ENCODE results near the gene FGF8. TPM values are rescaled to one million over a fixed set of nuclear protein-coding genes. Genes with fewer than 3 reads are reported as not detected.

Gene FGF8
- total RNA-seq, 2 donors from 2014 or later = 13.3 to 46.5 TPM

GRCh38 chr10:101768791-101769170, 7.1 kb downstream of the FGF8 start:
- Histone ChIP-seq H3K27ac (ENCODE audit: low read depth, low read length) (no peak overlapping the region), H3K36me3 (ENCODE audit: control insufficient read depth, insufficient read depth, low read length) (peaks cover 50% of the 10 kb centered on the region), H3K4me3 (ENCODE audit: low read length) (no peak overlapping the region), H3K9me3 (ENCODE audit: control insufficient read depth, low read length) (no peaks in the 10 kb centered on the region), H3K4me1 (ENCODE audit: control insufficient read depth, insufficient read depth, low read length) (peaks cover 33% of the 10 kb centered on the region), H3K27me3 (ENCODE audit: control insufficient read depth, insufficient read depth, low read length, poor library complexity, severe bottlenecking) (peaks cover 4% of the 10 kb centered on the region), H3K9ac (ENCODE audit: extremely low read depth, low read length, poor library complexity, severe bottlenecking) (no peak overlapping the region)
- DNase-seq = no peak
- TF ChIP-seq CTCF (conservative IDR thresholded peaks at IDR 0.05) = no peak
- 94 to 100% methylated on average over 7 to 8 of the region's 8 CpGs for WGBS, 2 experiments (ENCODE audit: insufficient coverage in 1 of 2, insufficient read length in 1 of 2)
- Mint-ChIP-seq H3K4me1 (peaks cover 32% of the 10 kb centered on the region), H3K27ac (peak overlapping the region; percentile 67), H3K36me3 (ENCODE audit: low read depth) (peaks cover 16% of the 10 kb centered on the region), H3K27me3 (ENCODE audit: insufficient read depth) (peaks cover 6% of the 10 kb centered on the region), H3K9me3 (no peaks in the 10 kb centered on the region), H3K4me3 (no peak overlapping the region)

GRCh38 chr10:101767966-101768790, 7.7 kb downstream of the FGF8 start:
- Histone ChIP-seq H3K27ac (ENCODE audit: low read depth, low read length) (no peak overlapping the region), H3K4me3 (ENCODE audit: low read length) (no peak overlapping the region), H3K9ac (ENCODE audit: extremely low read depth, low read length, poor library complexity, severe bottlenecking) (no peak overlapping the region), H3K4me1 (ENCODE audit: control insufficient read depth, insufficient read depth, low read length) (peaks cover 27% of the 10 kb centered on the region), H3K36me3 (ENCODE audit: control insufficient read depth, insufficient read depth, low read length) (peaks cover 48% of the 10 kb centered on the region), H3K9me3 (ENCODE audit: control insufficient read depth, low read length) (no peaks in the 10 kb centered on the region), H3K27me3 (ENCODE audit: control insufficient read depth, insufficient read depth, low read length, poor library complexity, severe bottlenecking) (no peaks in the 10 kb centered on the region)
- no peak for TF ChIP-seq CTCF (conservative IDR thresholded peaks at IDR 0.05)
- Mint-ChIP-seq H3K27me3 (ENCODE audit: insufficient read depth) (peaks cover 3% of the 10 kb centered on the region), H3K4me1 (peaks cover 26% of the 10 kb centered on the region), H3K36me3 (ENCODE audit: low read depth) (peaks cover 16% of the 10 kb centered on the region), H3K9me3 (no peaks in the 10 kb centered on the region), H3K27ac (no peak overlapping the region), H3K4me3 (no peak overlapping the region)
- WGBS, 2 experiments (ENCODE audit: insufficient coverage in 1 of 2, insufficient read length in 1 of 2) = 74 to 82% methylated on average over 9 to 14 of the region's 14 CpGs
- DNase-seq = peak; percentile 50

- Mint-ChIP-seq H3K4me1 (peaks cover 22% of the 10 kb centered on the region), H3K36me3 (ENCODE audit: low read depth) (peaks cover 16% of the 10 kb centered on the region), H3K9me3 (no peaks in the 10 kb centered on the region), H3K27ac (no peak overlapping the region), H3K27me3 (ENCODE audit: insufficient read depth) (no peaks in the 10 kb centered on the region), H3K4me3 (no peak overlapping the region)
- Histone ChIP-seq H3K4me1 (ENCODE audit: control insufficient read depth, insufficient read depth, low read length) (peaks cover 21% of the 10 kb centered on the region), H3K36me3 (ENCODE audit: control insufficient read depth, insufficient read depth, low read length) (peaks cover 42% of the 10 kb centered on the region), H3K27me3 (ENCODE audit: control insufficient read depth, insufficient read depth, low read length, poor library complexity, severe bottlenecking) (no peaks in the 10 kb centered on the region), H3K27ac (ENCODE audit: low read depth, low read length) (no peak overlapping the region), H3K4me3 (ENCODE audit: low read length) (no peak overlapping the region), H3K9me3 (ENCODE audit: control insufficient read depth, low read length) (no peaks in the 10 kb centered on the region), H3K9ac (ENCODE audit: extremely low read depth, low read length, poor library complexity, severe bottlenecking) (no peak overlapping the region)
- TF ChIP-seq CTCF (conservative IDR thresholded peaks at IDR 0.05) = no peak
- no peak for DNase-seq
- 91 to 95% methylated on average over 6 of the region's 6 CpGs for WGBS, 2 experiments (ENCODE audit: insufficient coverage in 1 of 2, insufficient read length in 1 of 2)
Measured at GRCh38 chr10:101767600-101767945, 8.3 kb downstream of the FGF8 start.
